ENCODE data around the gene HOXD4. TPM values are rescaled to one million over a fixed set of nuclear protein-coding genes. Genes with fewer than 3 reads are reported as not detected.

The HOXD4 gene
- polyA plus RNA-seq, 2 of the 4 experiments (the other 2 are of a cell fraction), result 0.27 to 0.87 TPM

DNA sequence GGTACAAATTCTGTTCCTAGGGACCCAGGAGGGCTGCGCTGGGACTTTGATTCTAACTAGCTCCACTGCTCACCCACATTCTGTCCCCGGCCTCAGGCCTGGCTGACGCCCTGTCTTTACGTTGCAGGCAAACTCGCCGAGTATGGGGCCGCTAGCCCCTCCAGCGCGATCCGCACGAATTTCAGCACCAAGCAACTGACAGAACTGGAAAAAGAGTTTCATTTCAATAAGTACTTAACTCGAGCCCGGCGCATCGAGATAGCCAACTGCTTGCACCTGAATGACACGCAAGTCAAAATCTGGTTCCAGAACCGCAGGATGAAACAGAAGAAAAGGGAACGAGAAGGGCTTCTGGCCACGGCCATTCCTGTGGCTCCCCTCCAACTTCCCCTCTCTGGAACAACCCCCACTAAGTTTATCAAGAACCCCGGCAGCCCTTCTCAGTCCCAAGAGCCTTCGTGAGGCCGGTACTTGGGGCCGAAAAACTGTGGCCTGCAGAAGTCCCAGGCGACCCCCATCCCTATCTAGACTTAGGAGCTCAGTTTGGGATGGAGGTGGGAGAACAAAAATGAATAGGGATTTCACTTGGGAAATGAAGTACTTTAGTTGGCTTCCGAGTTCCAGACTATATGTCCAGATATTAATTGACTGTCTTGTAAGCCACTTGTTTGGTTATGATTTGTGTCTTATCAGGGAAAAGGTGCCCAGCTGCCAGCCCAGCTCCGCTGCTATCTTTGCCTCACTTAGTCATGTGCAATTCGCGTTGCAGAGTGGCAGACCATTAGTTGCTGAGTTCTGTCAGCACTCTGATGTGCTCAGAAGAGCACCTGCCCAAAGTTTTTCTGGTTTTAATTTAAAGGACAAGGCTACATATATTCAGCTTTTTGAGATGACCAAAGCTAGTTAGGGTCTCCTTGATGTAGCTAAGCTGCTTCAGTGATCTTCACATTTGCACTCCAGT, 38.6 kb downstream of the HOXD4 start:
- FAIRE-seq (no peak), ATAC-seq (no peak), DNase-seq (ENCODE audit: low read depth in 1 of 2, low spot score in 1 of 2) (no peak)
- ChIA-PET POLR2A (no interaction called here), CTCF (interaction anchor here (0.6 to 1.5 kb wide), 4 partner anchors 9 to 958 kb away, joined by 3 to 5 read pairs (median 3); no protein-coding TSS in a partner anchor)
- Histone ChIP-seq H3K4me2 (no peak overlapping the region), H3K27ac (no peak overlapping the region), H3K4me3 (no peak overlapping the region), H3K4me1 (0 out of 3 replicates have a peak, but pooled peaks cover 5% of the 10 kb centered on the region), H3K9me3 (no peaks in the 10 kb centered on the region)
- WGBS (ENCODE audit: missing lambda C conversion rate), result 88% methylated on average over 28 of the region's 28 CpGs
- TF ChIP-seq RFX5 (IDR thresholded peaks at IDR 0.05) (no peak), GATA3 (IDR thresholded peaks at IDR 0.05; ENCODE audit: borderline replicate concordance) (no peak), BHLHE40 (IDR thresholded peaks at IDR 0.05; ENCODE audit: low read depth, low read length) (no peak), TFCP2L1 (CRISPR knock-in tag; IDR thresholded peaks at IDR 0.05) (no peak), RAD21 (conservative IDR thresholded peaks at IDR 0.05 in 1 of 2, IDR thresholded peaks at IDR 0.05 in 1 of 2) (no peak), HOXB5 (CRISPR knock-in tag; IDR thresholded peaks at IDR 0.05) (no peak), CBX8 (IDR thresholded peaks at IDR 0.05) (no peak), HOXB13 (CRISPR knock-in tag; IDR thresholded peaks at IDR 0.05; ENCODE audit: low read depth) (no peak), MYC (IDR thresholded peaks at IDR 0.05; ENCODE audit: borderline replicate concordance, low read length) (no peak)
- TF ChIP-seq, protein P1, sequence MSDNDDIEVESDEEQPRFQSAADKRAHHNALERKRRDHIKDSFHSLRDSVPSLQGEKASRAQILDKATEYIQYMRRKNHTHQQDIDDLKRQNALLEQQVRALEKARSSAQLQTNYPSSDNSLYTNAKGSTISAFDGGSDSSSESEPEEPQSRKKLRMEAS (IDR thresholded peaks at IDR 0.05), result no peak
- TF ChIP-seq, protein P2, sequence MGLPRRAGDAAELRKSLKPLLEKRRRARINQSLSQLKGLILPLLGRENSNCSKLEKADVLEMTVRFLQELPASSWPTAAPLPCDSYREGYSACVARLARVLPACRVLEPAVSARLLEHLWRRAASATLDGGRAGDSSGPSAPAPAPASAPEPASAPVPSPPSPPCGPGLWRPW (IDR thresholded peaks at IDR 0.05), result no peak

DNA sequence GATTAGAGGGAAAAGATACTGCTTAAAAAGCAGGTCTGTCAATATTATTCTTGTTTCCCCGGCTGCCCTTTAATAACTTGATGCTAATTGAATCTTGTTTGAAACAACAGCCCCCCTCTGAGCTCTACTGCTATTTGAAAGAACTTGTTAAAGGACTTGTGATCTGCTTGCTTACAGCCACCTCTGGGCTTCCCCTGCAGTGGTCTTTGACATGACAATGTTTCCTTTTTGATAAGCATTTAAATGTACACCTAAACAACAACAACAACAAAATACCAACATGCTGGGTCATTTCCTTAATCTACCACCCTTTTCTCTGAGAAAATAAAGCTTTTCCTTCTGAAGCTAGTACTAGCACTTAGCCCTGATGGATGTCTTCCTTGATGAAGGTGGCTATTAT, 41.0 kb downstream of the HOXD4 start:
- DNase-seq (ENCODE audit: low read depth in 1 of 2, low spot score in 1 of 2) (no peak), FAIRE-seq (no peak), ATAC-seq (no peak)
- ChIA-PET CTCF (no interaction called here), POLR2A (no interaction called here)
- Histone ChIP-seq H3K27ac (no peak overlapping the region), H3K4me3 (no peak overlapping the region), H3K4me2 (no peak overlapping the region), H3K9me3 (no peaks in the 10 kb centered on the region), H3K4me1 (0 out of 3 replicates have a peak, but pooled peaks cover 4% of the 10 kb centered on the region)
- 6% methylated on average over 1 of the region's 1 CpG for WGBS (ENCODE audit: missing lambda C conversion rate)
- TF ChIP-seq, protein P3, sequence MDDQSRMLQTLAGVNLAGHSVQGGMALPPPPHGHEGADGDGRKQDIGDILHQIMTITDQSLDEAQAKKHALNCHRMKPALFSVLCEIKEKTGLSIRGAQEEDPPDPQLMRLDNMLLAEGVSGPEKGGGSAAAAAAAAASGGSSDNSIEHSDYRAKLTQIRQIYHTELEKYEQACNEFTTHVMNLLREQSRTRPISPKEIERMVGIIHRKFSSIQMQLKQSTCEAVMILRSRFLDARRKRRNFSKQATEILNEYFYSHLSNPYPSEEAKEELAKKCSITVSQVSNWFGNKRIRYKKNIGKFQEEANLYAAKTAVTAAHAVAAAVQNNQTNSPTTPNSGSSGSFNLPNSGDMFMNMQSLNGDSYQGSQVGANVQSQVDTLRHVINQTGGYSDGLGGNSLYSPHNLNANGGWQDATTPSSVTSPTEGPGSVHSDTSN (IDR thresholded peaks at IDR 0.05), result no peak
- TF ChIP-seq, protein P1 (IDR thresholded peaks at IDR 0.05), result no peak
- no peak for TF ChIP-seq NFE2L2 (conservative IDR thresholded peaks at IDR 0.05; ENCODE audit: low read length)
- TF ChIP-seq, protein P4, sequence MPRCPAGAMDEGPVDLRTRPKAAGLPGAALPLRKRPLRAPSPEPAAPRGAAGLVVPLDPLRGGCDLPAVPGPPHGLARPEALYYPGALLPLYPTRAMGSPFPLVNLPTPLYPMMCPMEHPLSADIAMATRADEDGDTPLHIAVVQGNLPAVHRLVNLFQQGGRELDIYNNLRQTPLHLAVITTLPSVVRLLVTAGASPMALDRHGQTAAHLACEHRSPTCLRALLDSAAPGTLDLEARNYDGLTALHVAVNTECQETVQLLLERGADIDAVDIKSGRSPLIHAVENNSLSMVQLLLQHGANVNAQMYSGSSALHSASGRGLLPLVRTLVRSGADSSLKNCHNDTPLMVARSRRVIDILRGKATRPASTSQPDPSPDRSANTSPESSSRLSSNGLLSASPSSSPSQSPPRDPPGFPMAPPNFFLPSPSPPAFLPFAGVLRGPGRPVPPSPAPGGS (IDR thresholded peaks at IDR 0.05), result no peak
- no peak for TF ChIP-seq JUN (IDR thresholded peaks at IDR 0.05)
- no peak for TF ChIP-seq EHMT2 (IDR thresholded peaks at IDR 0.05; ENCODE audit: low read depth)
- TF ChIP-seq, protein P2 (IDR thresholded peaks at IDR 0.05), result no peak

DNA sequence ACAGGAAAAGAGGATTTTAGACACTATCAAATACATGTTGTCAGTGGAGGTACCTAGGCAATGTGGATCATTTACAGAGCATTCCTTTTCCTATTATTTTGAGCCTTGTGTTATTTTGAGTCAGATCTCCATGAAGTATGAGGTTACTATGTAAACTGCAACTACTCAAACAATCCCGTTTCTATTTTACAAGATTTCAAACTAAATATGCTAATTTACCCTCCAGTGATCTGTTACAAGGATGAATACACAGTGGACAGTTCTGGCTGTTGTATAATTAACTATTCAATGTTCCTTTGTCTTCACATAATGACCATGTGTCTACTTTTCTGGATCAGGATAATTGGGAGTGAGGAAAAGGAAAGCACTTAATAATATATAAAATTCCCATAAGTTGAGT, 41.7 kb downstream of the HOXD4 start:
- ChIA-PET CTCF (no interaction called here), POLR2A (no interaction called here)
- no peak for FAIRE-seq
- no peak for DNase-seq (ENCODE audit: low read depth in 1 of 2, low spot score in 1 of 2)
- WGBS (ENCODE audit: missing lambda C conversion rate), result 3% methylated on average over 1 of the region's 1 CpG
- no peaks in the 10 kb centered on the region for H3K9me3 ChIP-seq
- H3K27ac ChIP-seq, result no peak overlapping the region
- H3K4me2 ChIP-seq, result no peak overlapping the region
- H3K4me1 ChIP-seq, result no peaks in the 10 kb centered on the region
- no peak overlapping the region for H3K4me3 ChIP-seq
- ATAC-seq, result no peak
- TF ChIP-seq, protein P3 (IDR thresholded peaks at IDR 0.05), result no peak
- TF ChIP-seq, protein P5, sequence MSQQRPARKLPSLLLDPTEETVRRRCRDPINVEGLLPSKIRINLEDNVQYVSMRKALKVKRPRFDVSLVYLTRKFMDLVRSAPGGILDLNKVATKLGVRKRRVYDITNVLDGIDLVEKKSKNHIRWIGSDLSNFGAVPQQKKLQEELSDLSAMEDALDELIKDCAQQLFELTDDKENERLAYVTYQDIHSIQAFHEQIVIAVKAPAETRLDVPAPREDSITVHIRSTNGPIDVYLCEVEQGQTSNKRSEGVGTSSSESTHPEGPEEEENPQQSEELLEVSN (IDR thresholded peaks at IDR 0.05; ENCODE audit: borderline replicate concordance, low read depth), result no peak
- TF ChIP-seq FOSB (CRISPR knock-in tag; IDR thresholded peaks at IDR 0.05) (no peak), POLR2AphosphoS2 (conservative IDR thresholded peaks at IDR 0.05; ENCODE audit: low read length) (no peak), KDM5A (IDR thresholded peaks at IDR 0.05) (no peak), JUN (IDR thresholded peaks at IDR 0.05) (no peak), RNF2 (IDR thresholded peaks at IDR 0.05; ENCODE audit: borderline replicate concordance, low read depth) (no peak)
- TF ChIP-seq, protein P6, sequence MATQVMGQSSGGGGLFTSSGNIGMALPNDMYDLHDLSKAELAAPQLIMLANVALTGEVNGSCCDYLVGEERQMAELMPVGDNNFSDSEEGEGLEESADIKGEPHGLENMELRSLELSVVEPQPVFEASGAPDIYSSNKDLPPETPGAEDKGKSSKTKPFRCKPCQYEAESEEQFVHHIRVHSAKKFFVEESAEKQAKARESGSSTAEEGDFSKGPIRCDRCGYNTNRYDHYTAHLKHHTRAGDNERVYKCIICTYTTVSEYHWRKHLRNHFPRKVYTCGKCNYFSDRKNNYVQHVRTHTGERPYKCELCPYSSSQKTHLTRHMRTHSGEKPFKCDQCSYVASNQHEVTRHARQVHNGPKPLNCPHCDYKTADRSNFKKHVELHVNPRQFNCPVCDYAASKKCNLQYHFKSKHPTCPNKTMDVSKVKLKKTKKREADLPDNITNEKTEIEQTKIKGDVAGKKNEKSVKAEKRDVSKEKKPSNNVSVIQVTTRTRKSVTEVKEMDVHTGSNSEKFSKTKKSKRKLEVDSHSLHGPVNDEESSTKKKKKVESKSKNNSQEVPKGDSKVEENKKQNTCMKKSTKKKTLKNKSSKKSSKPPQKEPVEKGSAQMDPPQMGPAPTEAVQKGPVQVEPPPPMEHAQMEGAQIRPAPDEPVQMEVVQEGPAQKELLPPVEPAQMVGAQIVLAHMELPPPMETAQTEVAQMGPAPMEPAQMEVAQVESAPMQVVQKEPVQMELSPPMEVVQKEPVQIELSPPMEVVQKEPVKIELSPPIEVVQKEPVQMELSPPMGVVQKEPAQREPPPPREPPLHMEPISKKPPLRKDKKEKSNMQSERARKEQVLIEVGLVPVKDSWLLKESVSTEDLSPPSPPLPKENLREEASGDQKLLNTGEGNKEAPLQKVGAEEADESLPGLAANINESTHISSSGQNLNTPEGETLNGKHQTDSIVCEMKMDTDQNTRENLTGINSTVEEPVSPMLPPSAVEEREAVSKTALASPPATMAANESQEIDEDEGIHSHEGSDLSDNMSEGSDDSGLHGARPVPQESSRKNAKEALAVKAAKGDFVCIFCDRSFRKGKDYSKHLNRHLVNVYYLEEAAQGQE (IDR thresholded peaks at IDR 0.05), result no peak
